ENCODE measurements around the gene VPREB3.

The VPREB3 gene

DNA sequence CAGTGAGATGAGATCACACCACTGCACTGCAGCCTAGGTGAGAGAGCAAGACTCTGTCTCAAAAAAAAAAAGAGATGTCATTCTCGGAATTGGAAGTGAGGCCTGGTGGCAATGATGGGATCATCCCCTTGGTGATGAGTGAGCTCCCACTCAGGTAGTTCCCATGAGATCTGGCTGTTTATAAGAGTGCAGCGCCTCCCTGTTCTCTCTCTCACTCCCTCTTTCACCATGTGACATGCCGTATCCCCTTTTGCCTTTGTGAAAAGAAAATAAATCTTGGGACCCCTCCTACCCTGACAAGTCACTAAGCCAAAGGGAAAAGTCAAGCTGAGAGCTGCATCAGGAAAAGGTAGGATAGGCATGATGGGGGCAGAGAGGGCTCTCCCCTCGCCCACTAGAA is 32.1 kb downstream of the VPREB3 start:
- DNase-seq = no peak

DNA sequence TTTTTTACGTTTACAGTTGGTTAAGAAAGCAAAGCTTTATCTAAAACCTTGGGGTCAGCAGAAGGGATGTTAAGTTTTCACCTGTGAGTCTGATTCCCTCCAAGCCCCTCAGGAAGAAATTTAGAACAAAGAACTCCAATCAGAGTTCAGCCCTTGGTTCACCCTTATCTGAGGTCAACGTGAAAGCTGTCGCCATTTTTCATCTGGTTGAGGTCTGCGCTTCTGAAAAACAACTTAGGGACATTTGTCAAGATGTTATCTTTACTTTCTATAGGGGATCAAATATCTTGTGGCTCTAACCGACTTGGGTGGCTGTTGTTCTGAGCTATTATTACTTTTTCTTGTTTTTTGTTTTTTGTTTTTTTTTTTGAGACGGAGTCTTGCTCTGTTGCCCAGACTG is 33.4 kb downstream of the VPREB3 start:
- DNase-seq = no peak

DNA sequence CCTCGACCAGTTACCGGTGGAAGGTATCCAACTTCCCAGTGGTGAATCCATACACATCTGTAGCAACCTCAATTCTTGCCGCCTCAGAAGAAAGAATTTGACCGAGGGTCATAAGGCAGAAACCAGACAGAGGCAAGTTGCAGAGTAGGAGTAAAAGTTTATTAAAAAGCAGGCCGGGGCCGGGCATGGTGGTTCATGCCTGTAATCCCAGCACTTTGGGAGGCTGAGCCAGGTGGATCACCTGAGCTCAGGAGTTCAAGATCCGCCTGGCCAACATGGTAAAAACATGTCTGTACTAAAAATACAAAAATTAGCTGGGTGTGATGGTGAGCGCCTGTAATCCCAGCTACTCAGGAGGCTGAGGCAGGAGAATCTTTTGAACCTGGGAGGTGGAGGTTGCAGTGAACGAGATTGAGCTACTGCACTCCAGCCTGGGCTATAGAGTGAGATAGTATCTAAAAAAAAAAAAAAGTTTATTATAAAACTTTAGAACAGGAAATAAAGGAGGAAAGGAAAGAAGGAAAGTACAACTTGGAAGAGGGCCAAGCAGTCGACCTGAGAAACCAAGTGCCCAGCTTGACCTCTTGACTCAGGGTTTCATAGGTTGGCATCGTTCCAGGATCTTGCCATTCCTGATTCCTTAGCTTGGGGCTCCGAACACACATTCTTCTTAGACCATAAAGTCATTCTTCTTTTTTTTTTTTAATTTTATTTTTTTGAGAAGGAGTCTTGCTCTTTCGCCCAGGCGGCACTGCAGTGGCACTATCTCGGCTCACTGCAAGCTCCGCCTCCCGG is 35.7 kb downstream of the VPREB3 start:
- no peak for DNase-seq

DNA sequence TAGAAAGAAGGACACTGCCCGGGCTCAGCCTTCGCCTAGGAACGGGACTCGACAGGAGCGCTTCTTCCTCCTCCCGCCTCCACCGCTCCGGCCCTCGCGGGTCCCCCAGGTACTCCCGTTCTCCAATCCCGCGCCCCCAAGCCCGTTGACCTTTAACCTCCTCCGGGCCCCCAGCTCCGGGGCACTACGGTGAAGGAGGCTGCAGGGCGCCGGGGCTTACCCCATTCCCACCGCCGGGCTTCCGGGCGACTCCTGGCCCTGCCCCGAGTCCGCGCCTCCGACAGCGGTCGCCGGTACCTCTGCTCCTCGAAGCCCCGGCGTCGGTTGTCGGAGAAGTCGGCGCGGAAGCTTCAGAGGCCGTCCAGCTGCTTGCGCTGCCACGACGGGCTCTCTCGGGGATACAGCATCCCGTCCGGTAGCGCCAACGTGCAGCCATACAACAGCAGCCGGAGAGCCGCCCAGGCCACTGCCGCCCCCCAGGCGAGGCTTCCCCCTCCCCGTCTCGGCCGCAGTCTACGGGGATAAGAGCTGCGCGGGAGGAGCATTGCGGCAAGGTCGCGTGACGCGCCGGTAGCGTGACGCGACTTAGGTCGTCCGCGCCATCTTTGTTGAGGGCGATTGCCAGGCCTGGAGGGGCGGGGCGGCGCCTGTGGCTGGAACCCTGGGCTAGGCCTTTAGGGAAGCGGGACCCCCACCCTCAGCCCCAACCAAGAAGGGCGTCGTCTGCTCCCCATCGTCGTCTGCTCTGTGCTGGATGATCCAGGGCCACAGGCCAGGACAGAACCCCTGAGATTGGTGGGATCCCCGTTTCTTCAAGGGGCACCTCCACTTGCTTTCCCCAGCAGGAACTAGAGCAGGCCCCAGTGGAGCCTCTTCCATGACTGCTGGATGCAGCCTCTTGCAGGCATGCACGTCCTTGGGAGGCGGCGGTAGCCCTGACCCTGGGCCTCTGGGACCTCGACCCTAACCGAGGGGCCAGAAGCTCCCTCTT is 37.1 kb downstream of the VPREB3 start:
- peak; percentile 56 to 68 for DNase-seq

DNA sequence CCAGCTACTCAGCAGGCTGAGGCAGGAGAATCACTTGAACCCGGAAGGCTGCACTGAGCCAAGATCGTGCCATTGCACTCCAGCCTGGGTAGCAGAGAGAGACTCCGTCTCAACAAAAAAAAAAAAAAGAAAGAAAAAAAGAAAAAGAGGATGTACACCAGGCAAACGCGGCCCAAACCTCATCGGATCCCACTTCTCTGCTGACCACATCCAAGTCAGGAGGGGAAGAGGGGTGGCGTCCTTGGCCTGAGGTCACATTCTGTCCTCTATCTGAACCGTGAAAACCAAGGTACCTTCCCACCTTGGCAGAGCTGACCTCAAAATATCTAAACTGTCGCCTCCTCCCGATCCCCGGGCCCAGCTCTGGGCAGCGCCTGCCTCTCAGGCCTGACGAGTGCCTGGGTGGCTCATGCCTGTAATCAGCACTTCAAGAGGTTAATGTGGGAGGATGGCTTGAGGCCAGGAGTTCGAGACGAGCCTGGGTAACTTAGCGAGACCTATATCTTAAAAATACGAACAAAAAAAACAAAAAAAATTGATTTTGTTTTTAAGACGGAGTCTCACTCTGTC is 38.3 kb downstream of the VPREB3 start:
- no peak for DNase-seq

DNA sequence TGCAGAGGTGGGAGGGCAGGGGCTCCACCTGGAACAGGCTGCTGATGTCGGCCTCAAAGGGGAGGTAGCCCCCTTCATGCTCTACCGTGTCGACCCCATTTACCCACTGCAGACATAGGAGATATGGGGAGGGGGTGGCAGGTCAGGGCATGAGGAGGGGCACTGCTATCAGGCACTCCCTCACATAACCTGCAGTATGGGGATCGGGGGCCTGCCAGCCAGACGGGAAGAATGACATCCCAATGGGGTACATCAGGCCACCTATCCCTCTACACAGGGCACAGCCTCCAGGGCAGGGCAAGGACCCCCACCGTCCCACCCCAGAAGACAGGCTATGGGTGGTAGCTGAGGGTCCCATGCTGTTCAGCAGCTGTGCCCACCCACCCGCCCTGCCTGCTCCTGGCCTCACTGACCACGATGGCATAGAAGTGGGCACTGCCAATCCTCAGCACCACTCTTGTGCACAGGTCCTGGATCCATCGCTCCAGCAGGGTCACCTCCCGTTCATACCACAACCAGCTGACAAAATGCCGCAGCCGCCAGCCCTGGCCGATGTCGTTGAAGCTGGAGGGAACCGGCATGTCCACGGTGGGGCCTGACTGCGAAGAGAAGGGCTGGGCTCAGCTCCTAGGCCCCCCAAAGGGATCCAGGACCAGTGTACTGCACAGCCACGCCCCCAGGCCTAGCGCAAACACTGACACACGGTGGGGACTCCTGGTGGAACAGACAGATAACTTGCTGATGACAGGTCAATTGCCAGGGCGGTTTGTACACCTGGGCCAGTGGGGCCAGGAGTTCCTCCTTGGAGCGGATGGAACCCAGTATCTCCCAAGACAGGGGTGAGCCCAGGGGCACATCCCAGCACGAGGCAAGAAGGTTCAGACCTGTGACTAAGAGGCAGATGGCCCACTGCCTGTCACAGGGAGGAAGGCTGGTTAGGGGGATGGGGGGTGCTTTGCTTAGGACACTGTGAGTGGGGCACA is 39.3 kb downstream of the VPREB3 start:
- no peak for DNase-seq

DNA sequence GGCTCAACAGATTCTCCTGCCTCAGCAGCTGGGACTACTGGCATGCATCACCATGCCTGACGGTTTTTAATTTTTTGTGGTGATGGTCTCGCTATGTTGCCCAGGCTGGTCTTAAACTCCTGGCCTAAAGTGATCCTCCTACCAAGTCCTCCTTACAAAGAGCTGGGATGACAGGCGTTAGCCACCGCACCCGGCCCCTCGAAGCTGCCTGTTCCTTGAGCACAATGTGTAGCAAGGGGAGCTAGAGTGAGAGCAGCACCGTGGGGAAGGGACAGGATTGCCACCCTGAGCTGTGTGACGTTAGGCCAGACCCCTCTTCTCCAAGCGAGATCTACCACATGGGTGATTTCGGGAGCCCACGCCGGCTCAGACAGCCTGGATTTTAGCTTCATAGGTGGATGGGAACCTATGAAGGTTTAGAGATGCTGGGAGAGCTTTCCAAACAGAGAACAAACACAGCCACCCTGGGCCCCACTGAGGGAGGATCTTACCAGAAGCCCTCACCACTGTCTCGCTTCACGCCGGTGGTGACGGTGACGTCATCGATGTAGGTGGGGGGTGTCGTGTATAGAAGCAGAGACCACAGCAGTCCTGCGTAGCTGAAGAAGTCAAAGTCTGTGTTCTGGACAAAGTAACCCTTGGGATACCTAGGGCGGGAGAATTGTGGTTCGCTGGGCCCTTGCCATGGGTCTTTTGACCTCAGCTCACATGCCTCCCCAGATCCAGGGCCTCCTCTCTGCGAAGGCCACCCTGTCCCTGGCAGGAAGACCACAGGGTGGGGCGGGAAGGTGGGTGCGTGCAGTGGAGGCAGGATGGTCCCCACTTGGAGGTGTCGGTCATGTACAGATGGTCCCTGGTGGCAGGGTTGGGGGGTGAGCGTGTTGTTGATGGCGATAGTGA is 40.3 kb downstream of the VPREB3 start:
- DNase-seq = no peak

DNA sequence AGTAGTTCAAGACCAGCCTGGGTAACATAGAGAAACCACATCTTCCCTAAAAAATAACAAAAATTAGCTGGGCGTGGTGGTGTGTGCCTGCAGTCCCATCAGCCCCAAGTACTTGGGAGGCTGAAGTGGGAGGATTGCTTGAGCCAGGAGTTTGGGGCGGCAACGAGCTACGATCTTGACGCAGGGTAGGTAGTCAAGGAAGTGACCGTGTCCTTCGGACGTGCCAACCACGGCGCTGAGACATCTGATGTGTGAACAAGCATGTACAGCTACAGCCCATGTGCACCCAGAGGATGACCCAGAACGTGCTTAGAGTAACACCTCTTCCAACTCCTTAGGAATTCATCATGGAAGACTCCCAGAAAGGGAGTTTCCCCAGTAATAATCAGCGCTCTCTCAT is 42.0 kb downstream of the VPREB3 start:
- DNase-seq = no peak

DNA sequence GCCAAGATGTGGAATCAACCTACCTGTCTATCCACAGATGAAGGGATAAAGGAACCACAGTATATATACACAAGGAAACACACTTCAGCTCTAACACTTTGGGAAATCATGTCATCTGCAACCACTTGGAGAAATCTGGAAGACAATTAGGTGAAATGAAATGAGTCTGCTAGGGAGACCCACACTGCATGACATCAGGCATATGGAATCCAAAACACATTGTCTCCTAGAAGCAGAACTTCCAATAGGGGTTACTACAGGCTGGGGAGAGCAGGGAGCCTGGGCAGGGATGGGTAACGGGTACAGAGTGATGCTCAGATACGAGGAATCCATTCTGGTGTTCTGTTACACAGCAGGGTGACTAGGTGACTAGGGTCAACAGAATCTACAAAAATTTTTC is 45.1 kb downstream of the VPREB3 start:
- DNase-seq = no peak

DNA sequence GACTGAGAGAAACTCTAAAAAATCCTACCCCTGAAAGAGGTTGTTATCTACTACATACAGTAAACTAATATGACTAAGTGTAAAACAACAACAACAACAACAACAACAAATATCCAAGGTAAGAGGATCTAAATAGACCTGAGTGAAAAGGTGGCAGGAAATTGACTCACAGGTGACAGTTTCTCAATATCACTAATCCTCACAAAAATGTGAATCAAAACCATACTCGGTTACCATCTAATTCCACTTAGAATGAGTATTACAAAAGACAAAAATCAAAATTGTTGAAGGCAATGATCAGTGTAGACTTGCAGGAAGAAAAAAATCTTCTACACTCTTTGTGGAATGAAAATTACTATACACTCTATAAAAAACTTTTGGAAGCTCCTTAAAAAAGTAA is 46.0 kb downstream of the VPREB3 start:
- no peak for DNase-seq

DNA sequence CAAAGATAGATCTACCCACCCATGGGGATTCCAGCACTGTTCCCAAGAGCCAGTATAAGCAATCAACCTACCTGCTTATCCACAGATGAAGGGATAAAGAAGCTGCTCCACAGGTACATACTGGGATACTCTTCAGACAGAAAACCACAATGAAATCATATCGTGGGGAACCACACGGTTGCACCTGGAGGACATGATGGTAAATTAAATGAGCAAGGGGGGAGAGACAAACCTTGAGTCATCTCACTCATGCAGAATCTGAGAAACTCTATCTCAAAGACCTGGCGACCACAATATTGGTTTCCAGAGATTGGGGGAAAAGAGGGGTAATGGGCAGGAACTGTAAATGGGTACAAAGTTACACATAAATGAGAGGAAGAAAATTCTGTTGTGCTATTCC is 48.9 kb downstream of the VPREB3 start:
- no peak for DNase-seq

DNA sequence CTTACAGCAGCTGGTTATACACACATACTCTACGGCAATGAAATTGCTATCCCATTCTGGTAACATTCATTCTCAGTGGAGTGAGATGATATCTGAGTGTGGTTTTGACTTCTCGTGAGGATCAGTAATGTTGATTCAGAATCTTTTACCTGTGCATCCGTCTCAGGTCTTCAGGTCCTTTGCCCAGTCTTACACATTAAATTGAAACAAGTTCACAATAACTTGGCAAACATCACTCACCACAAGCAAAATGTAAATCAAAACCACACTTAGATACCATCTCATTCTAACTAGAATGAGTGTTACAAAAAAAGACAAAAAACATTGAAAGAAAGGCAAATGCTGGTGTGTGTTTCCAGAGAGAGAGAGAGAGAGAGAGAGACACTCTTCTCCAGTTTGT is 49.4 kb downstream of the VPREB3 start:
- DNase-seq = no peak

DNA sequence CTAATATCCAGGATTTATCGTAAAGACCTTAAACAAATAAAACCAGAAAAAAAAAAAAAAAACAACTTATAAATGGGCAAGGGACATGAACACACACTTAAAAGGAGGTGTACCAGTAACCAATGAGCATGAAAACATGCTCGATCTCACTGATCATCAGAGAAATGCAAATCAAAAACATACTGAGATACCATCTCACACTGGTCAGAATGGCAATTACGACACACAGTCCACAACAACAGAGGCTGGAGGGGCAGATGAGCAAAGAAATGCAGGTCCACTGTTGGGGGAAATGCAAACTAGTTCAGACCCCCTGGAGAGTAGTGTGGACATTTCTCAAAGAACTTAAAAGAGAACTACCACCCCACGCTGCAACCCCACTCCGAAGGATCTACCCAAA is 50.2 kb downstream of the VPREB3 start:
- no peak for DNase-seq
